ENCODE data around the gene OCA2.

- no peak for TF ChIP-seq CTCF (IDR thresholded peaks at IDR 0.05; ENCODE audit: low read depth, low read length)
- no peak for TF ChIP-seq MAX (IDR thresholded peaks at IDR 0.05; ENCODE audit: low read depth, low read length)
- no peak for TF ChIP-seq POLR2A (IDR thresholded peaks at IDR 0.05; ENCODE audit: extremely low read depth, insufficient read length)
Observed at GRCh38 chr15:27826411-27826810, 272.7 kb downstream of the OCA2 start.

Data from NB4 (cell line).